Bronchial epithelial cell (primary cell): ENCODE results near the gene ABITRAM. TPM values are rescaled to one million over a fixed set of nuclear protein-coding genes. Genes with fewer than 3 reads are reported as not detected.
A peak's percentile ranks its signal among the peaks of the same experiment; 100 is the strongest.
"Not testable (repeated sequence)": the region's sequence is repeated elsewhere in the genome, so short reads cannot be mapped to it uniquely, and the experiment has no call there.

Experiments
- DNase-seq: peaks from one replicate; pipeline ENCODE4 v3.0.0-alpha.2; 2010; ENCODE audit warnings: low read depth
- FAIRE-seq: peaks from 2 replicates; lab custom pipeline; 2011; peaks lifted over from hg19 to GRCh38; lab: Jason Lieb, UNC
- H3K27me3 ChIP-seq: 2 replicates; pipeline ENCODE4 v1.5.1; 2011; ENCODE audit warnings: low read length; ENCODE audit not compliant: control insufficient read depth, insufficient read depth
- H3K36me3 ChIP-seq: 2 replicates; pipeline ENCODE4 v1.5.1; 2011; ENCODE audit warnings: low read length; ENCODE audit not compliant: control insufficient read depth, insufficient read depth
- H3K4me3 ChIP-seq: 2 replicates; pipeline ENCODE4 v1.5.1; 2011; ENCODE audit warnings: mild to moderate bottlenecking, low read depth, low read length, control low read depth
- total RNA-seq: library from RNA; depleted of rRNA; stranded (reverse); fragments of >200 nt; gene quantifications from 2 replicates; pipeline ENCODE4 v1.2.1, GENCODE V29; 2014
- TF ChIP-seq, protein P1 (sequence below): IDR thresholded peaks from 2 replicates; pipeline ENCODE4 v1.5.1; 2011; ENCODE audit warnings: mild to moderate bottlenecking, moderate library complexity, low read length, control low read depth, inconsistent platforms; ENCODE audit not compliant: insufficient read depth, severe bottlenecking

Gene ABITRAM
- total RNA-seq, 1 donor from 2014 or later = 8.2 TPM

DNA sequence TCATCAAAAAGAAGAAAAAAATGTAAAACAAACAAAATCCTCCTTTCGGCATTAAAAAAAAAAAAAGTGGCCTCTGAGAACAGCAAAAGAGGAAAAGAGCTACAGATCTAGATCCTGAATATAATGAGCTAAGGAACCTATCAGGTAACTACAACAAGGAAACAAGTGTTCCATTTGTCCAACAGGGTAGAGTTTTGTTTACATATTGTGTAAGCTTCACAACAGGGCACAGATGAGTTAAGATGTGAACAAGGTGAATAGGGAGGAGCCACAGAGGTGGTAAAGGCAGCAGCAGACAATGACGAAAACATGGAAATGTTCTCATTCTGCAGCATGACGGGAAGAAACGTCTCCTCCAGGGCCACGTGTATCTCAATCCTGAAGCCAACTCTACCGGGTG, 14.7 kb upstream of the ABITRAM start:
- no peak overlapping the region for H3K4me3 ChIP-seq
- peaks cover 17% of the 10 kb centered on the region for H3K36me3 ChIP-seq
- H3K27me3 ChIP-seq = no peaks in the 10 kb centered on the region
- TF ChIP-seq, protein P1, sequence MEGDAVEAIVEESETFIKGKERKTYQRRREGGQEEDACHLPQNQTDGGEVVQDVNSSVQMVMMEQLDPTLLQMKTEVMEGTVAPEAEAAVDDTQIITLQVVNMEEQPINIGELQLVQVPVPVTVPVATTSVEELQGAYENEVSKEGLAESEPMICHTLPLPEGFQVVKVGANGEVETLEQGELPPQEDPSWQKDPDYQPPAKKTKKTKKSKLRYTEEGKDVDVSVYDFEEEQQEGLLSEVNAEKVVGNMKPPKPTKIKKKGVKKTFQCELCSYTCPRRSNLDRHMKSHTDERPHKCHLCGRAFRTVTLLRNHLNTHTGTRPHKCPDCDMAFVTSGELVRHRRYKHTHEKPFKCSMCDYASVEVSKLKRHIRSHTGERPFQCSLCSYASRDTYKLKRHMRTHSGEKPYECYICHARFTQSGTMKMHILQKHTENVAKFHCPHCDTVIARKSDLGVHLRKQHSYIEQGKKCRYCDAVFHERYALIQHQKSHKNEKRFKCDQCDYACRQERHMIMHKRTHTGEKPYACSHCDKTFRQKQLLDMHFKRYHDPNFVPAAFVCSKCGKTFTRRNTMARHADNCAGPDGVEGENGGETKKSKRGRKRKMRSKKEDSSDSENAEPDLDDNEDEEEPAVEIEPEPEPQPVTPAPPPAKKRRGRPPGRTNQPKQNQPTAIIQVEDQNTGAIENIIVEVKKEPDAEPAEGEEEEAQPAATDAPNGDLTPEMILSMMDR = no peak
- no peak for FAIRE-seq
- DNase-seq = peak; percentile 29

DNA sequence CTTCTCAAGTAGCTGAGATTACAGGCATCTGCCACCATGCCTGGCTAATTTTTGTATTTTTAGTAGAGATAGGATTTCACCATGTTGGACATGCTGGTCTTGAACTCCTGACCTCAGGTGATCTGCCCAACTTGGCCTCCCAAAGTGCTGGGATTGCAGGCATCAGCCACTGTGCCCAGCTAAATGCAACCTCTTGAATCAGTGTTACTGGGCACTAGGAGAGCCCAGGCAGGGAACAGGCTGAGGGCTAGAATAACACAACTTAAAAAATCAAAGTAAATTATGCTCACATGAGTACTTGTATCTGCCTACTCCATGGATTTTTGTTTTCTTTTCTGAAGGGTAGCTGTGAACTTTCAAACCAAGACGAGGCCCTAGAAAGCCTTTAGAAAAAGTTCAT, 13.8 kb upstream of the ABITRAM start:
- not testable (repeated sequence) for DNase-seq, H3K27me3 ChIP-seq, FAIRE-seq, H3K4me3 ChIP-seq
- peaks cover 17% of the 10 kb centered on the region for H3K36me3 ChIP-seq

DNA sequence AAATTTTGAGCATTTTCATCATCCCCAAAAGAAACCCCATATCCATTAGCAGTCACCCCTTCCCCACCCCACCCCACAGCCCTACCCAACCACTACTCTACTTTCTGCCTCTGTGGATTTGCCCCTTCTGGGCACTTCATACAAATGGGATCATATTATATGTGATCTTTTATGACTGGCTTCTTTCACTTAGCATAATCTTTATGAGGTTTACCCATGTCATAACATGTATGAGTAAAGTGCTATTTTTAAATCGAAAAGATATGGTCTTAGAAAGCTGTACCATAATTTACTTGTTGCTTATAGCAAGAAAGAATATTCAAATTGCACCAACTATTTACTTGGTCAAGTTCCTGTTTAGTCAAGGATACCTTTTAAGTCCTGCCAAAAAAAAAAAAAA, 13.0 kb upstream of the ABITRAM start:
- DNase-seq (no peak), FAIRE-seq (no peak)
- Histone ChIP-seq H3K4me3 (no peak overlapping the region), H3K36me3 (peaks cover 15% of the 10 kb centered on the region), H3K27me3 (no peaks in the 10 kb centered on the region)
- TF ChIP-seq, protein P1 = no peak

DNA sequence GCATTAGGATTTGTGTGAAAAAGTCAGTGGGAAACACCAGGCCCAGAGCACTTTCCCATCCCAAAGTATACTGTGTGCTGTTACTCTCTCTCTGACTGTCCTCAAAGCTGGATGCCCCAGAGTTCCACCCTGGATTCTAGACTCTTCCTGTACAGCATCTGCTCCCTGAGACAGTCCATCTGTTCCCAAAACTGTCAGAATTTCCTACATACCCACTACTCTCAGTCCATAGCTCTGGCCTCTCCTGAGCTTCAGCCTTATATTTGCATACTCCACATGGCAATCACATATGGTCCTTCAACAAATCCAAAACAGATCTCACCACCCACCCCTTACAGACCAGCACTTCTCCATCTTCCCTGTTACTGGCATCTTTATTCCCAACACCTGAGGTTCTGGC, 9.7 kb upstream of the ABITRAM start:
- peaks cover 20% of the 10 kb centered on the region for H3K36me3 ChIP-seq
- no peak for FAIRE-seq

DNA sequence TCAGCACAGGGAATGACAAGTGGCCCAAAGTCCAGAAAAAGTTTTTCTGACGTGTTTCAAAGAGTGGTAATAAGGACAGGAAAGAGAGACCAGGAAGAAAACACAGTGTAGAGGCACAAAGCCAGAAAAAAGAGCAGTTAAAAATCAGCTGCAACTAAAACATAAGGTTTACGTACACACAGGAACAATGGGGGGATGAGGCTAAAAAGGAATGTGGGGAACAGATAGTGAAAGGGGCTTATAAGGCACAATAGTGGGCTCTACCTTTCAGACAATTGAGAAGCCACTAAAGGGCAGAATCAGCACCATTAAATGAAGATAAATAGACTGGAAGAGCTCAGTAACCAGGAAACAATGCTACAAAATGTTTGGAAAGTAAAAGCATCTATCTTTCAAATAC, 5.8 kb upstream of the ABITRAM start:
- no peaks in the 10 kb centered on the region for H3K27me3 ChIP-seq
- FAIRE-seq (no peak), DNase-seq (no peak)
- TF ChIP-seq, protein P1 = no peak
- peaks cover 18% of the 10 kb centered on the region for H3K36me3 ChIP-seq
- no peak overlapping the region for H3K4me3 ChIP-seq

More for the DNA sequence above, 9.7 kb upstream of the ABITRAM start:
- Histone ChIP-seq H3K27me3 (no peaks in the 10 kb centered on the region), H3K4me3 (no peak overlapping the region)
- TF ChIP-seq, protein P1 = no peak
- DNase-seq = no peak

DNA sequence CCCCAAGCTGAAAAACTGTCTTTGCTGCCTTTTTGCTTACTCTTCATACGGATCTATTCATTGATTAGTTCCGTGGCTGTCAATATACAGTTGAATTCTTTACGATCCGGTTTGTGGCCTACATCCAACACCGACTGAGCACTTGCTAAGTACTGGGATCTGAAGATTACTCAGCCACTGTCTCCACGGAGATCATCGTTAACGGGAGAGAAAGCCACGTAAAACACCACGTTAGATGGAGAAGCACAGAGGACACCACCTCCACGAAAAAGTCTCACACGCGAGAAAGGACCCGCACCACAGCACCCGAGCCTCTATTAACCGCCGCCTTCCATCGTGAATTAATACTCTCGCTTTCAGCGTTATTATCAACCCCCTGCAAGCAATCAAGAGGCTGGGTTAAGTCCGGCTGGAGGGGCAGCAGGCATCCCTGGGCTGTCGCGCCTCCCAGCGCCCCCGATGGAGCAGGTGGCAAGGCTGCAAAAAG, 926 bp upstream of the ABITRAM start:
- Histone ChIP-seq H3K4me3 (peak overlapping the region; percentile 99), H3K27me3 (no peaks in the 10 kb centered on the region), H3K36me3 (peaks cover 6% of the 10 kb centered on the region)
- DNase-seq (peak; percentile 31), FAIRE-seq (no peak)
- TF ChIP-seq, protein P1 = no peak
